ENCODE measurements around the gene COL4A1.

DNA sequence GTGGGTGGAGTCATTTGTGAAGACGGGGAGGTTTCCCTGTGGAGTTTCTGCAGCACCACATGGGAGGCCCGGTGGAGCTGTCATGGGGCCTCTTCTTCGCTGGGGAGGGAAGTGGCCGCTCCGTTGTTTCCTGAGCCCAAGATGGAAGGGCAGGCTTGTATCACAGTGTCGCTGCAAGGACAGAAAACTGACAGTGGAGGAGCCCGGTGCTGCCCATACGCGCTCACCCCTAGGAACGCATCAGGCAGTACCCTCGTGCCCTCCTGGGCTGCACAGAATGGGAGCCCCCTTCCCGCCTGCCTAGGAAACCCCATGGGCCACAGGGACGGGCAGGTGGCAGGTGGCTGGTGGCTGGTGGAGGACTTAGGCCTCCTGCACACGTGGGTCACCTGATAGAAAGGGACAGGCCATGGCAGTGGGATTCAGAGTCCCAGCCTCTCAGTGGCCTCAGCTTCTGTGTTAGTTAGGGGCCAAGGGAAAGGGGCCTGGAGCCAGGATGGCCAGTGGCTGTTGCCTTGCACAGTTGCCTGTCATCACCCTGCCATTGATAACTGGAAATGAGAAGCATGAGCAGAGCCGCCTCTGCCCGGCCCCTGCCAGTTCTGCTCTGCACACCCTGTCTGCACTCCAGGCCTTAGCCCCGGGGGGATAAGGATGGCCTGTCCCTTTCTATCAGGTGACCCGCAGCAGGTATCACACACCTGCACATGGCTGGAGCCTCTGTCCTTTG is 7.7 kb upstream of the COL4A1 start:
- TF ChIP-seq JUND (IDR thresholded peaks at IDR 0.05) (no peak), EP300 (IDR thresholded peaks at IDR 0.05; ENCODE audit: borderline replicate concordance in 1 of 2, low read depth in 1 of 2, low read length in 1 of 2) (no peak), RFX5 (IDR thresholded peaks at IDR 0.05; ENCODE audit: low read length) (no peak), NRF1 (IDR thresholded peaks at IDR 0.05; ENCODE audit: low read depth, low read length) (no peak), MXI1 (IDR thresholded peaks at IDR 0.05; ENCODE audit: low read depth, low read length) (no peak), POLR2AphosphoS5 (IDR thresholded peaks at IDR 0.05; ENCODE audit: low read depth, low read length) (no peak)
- TF ChIP-seq, protein P1, sequence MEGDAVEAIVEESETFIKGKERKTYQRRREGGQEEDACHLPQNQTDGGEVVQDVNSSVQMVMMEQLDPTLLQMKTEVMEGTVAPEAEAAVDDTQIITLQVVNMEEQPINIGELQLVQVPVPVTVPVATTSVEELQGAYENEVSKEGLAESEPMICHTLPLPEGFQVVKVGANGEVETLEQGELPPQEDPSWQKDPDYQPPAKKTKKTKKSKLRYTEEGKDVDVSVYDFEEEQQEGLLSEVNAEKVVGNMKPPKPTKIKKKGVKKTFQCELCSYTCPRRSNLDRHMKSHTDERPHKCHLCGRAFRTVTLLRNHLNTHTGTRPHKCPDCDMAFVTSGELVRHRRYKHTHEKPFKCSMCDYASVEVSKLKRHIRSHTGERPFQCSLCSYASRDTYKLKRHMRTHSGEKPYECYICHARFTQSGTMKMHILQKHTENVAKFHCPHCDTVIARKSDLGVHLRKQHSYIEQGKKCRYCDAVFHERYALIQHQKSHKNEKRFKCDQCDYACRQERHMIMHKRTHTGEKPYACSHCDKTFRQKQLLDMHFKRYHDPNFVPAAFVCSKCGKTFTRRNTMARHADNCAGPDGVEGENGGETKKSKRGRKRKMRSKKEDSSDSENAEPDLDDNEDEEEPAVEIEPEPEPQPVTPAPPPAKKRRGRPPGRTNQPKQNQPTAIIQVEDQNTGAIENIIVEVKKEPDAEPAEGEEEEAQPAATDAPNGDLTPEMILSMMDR (IDR thresholded peaks at IDR 0.05): no peak
